Ishikawa (cell line): ENCODE results near the gene PACSIN2.

Source experiments
- CEBPB ChIP-seq: IDR thresholded peaks from 2 replicates; pipeline ENCODE4 v1.6.1; 2012
- CREB1 ChIP-seq: IDR thresholded peaks from 2 replicates; pipeline ENCODE4 v1.6.1; 2012; ENCODE audit warnings: low read depth
- EGR1 ChIP-seq: IDR thresholded peaks from 2 replicates; pipeline ENCODE4 v1.6.1; 2012
- EP300 ChIP-seq: IDR thresholded peaks from 2 replicates; pipeline ENCODE4 v1.6.1; 2012; ENCODE audit warnings: borderline replicate concordance
- FOXM1 ChIP-seq: IDR thresholded peaks from 2 replicates; pipeline ENCODE4 v1.6.1; 2012; ENCODE audit warnings: low read depth, borderline replicate concordance
- MAX ChIP-seq: IDR thresholded peaks from 2 replicates; pipeline ENCODE4 v1.6.1; 2012
- NFIC ChIP-seq: IDR thresholded peaks from 2 replicates; pipeline ENCODE4 v1.6.1; 2012
- RAD21 ChIP-seq: IDR thresholded peaks from 2 replicates; pipeline ENCODE4 v1.6.1; 2012; ENCODE audit warnings: low read depth
- REST ChIP-seq: IDR thresholded peaks from 2 replicates; pipeline ENCODE4 v1.6.1; 2012; ENCODE audit warnings: low read depth, mild to moderate bottlenecking
- TAF1 ChIP-seq: IDR thresholded peaks from 2 replicates; pipeline ENCODE4 v1.6.1; 2012; ENCODE audit warnings: low read depth, mild to moderate bottlenecking
- TCF12 ChIP-seq: IDR thresholded peaks from 2 replicates; pipeline ENCODE4 v1.6.1; 2012; ENCODE audit warnings: low read depth
- TEAD4 ChIP-seq: IDR thresholded peaks from 2 replicates; pipeline ENCODE4 v1.6.1; 2012
- USF1 ChIP-seq: IDR thresholded peaks from 2 replicates; pipeline ENCODE4 v1.6.1; 2012
- YY1 ChIP-seq: IDR thresholded peaks from 2 replicates; pipeline ENCODE4 v1.6.1; 2012; ENCODE audit warnings: low read depth
- ZBTB7A ChIP-seq: IDR thresholded peaks from 2 replicates; pipeline ENCODE4 v1.6.1; 2012; ENCODE audit warnings: low read depth

The PACSIN2 gene

GRCh38 chr22:42934338-42934737 lies 80.6 kb downstream of the PACSIN2 start:
- no peak for TF ChIP-seq TEAD4
- TF ChIP-seq FOXM1: no peak
- TF ChIP-seq ZBTB7A: no peak
- no peak for TF ChIP-seq EGR1
- no peak for TF ChIP-seq MAX
- no peak for TF ChIP-seq TCF12
- no peak for TF ChIP-seq NFIC
- no peak for TF ChIP-seq CREB1
- no peak for TF ChIP-seq TAF1
- TF ChIP-seq EP300: no peak
- TF ChIP-seq YY1: no peak
- no peak for TF ChIP-seq RAD21
- TF ChIP-seq USF1: no peak

- TF ChIP-seq FOXM1 (no peak), CEBPB (no peak), YY1 (no peak), USF1 (no peak), TAF1 (no peak), TEAD4 (no peak), ZBTB7A (no peak), EP300 (no peak)
Measured at GRCh38 chr22:42933485-42934091, 81.4 kb downstream of the PACSIN2 start.

- TF ChIP-seq REST (no peak), YY1 (no peak)
Measured at GRCh38 chr22:42932857-42933484, 82.0 kb downstream of the PACSIN2 start.

GRCh38 chr22:42932197-42932519 lies 82.8 kb downstream of the PACSIN2 start:
- TF ChIP-seq TCF12 (no peak), YY1 (no peak), TAF1 (no peak), EP300 (no peak), CREB1 (no peak), MAX (no peak), FOXM1 (no peak), ZBTB7A (no peak), TEAD4 (no peak), EGR1 (no peak), RAD21 (no peak), USF1 (no peak), REST (no peak), CEBPB (no peak), NFIC (no peak)

GRCh38 chr22:42931421-42932196 lies 83.3 kb downstream of the PACSIN2 start:
- no peak for TF ChIP-seq TEAD4
- no peak for TF ChIP-seq FOXM1
- TF ChIP-seq USF1: no peak
- TF ChIP-seq NFIC: no peak
